Progenitor cell of endocrine pancreas (in vitro differentiated cells): ENCODE data around the gene ZNF175. TPM values are rescaled to one million over a fixed set of nuclear protein-coding genes. Genes with fewer than 3 reads are reported as not detected.

ENCODE experiments used
- DNase-seq: peaks from one replicate; pipeline ENCODE4 v3.0.0; 2021; ENCODE audit warnings: low spot score; ENCODE audit not compliant: unreplicated experiment
- H3K27ac Mint-ChIP-seq: 2 replicates; pipeline ENCODE4 v1.8.0; 2021; ENCODE audit warnings: mild to moderate bottlenecking, moderate library complexity, mixed read lengths
- H3K27me3 Mint-ChIP-seq: 2 replicates; pipeline ENCODE4 v1.8.0; 2021; ENCODE audit warnings: mixed read lengths
- H3K36me3 Mint-ChIP-seq: 2 replicates; pipeline ENCODE4 v1.8.0; 2022; ENCODE audit warnings: mixed read lengths; ENCODE audit not compliant: insufficient read depth
- H3K4me1 Mint-ChIP-seq: 2 replicates; pipeline ENCODE4 v1.8.0; 2021; ENCODE audit warnings: low read depth, mixed read lengths
- H3K4me3 Mint-ChIP-seq: 2 replicates; pipeline ENCODE4 v1.8.0; 2021; ENCODE audit warnings: low read depth, mild to moderate bottlenecking, moderate library complexity, mixed read lengths
- H3K9me3 Mint-ChIP-seq: 2 replicates; pipeline ENCODE4 v1.8.0; 2021; ENCODE audit warnings: low read depth, mixed read lengths
- CTCF ChIP-seq: fragments of 200-600 bp; sonication (generic); IDR thresholded peaks from one replicate; pipeline ENCODE4 v1.5.0; 2021; ENCODE audit warnings: antibody characterized with exemption, mild to moderate bottlenecking; ENCODE audit not compliant: unreplicated experiment
- total RNA-seq: library from RNA; stranded (reverse); gene quantifications from 2 replicates; pipeline ENCODE4 v1.2.1, GENCODE V29; 2021

The ZNF175 gene
- total RNA-seq, 1 donor from 2014 or later = 14.9 TPM

DNA sequence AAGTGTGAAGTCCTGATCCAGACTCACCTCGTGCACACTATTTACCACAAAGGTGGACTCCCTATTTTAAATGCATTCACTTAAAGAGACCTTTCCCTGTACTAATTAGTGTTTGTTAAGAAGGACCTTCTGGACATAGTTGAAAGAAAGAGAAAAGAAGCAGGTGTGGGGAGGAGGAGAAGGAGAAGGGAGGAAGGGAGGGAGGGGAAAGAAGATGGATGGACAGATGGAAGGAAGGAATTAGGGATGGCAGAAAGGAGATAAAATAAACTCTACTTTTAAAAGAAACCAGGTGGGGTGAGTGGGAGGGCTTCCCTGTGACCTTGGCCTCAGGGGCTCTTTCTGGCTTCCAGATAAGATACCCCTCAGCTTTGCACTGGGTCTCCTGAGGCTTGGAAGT lies 21.4 kb downstream of the ZNF175 start:
- H3K36me3 Mint-ChIP-seq = peaks cover 15% of the 10 kb centered on the region
- no peak overlapping the region for H3K27ac Mint-ChIP-seq
- TF ChIP-seq CTCF = no peak
- H3K27me3 Mint-ChIP-seq = no peaks in the 10 kb centered on the region
- H3K9me3 Mint-ChIP-seq = peaks cover 8% of the 10 kb centered on the region
- DNase-seq = no peak
- H3K4me1 Mint-ChIP-seq = peaks cover 17% of the 10 kb centered on the region
- peak overlapping the region; percentile 33 for H3K4me3 Mint-ChIP-seq

DNA sequence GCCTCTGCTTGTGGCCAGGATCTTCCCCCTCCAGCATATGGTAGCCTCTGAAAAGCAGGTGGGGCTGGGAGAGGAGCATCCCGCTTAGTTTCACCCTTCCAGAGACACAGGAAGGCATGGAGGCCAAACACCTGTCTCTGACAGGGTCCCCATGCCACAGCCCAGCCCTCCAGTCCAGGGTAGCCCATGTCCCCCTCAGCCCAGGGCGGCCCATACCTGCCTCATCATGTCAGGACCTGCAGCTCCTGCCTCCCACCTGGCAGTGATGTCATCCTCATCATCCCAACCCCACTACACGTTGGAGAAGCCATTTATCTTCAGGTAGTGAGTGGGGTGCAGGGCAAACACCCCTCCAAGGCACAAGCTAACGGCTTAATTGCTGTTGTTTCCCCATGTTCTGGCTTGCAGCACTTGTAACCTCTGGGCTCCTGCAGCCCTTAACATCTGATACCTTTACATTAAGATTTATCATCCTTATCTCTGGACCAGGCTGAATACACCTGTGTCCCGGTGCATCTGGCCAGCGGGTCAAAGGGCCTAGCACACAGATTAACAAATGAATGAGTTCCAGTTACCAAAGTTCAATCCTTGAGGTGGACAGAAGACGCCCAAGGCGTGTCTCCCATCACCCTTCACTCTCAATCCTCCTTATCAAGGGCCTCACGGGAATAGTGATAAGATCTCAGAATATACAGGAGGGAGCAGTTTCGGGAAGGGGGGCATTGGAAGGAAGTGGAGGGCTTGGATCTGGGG lies 22.2 kb downstream of the ZNF175 start:
- Mint-ChIP-seq H3K9me3 (peaks cover 8% of the 10 kb centered on the region), H3K4me3 (peak overlapping the region; percentile 87), H3K4me1 (peaks cover 17% of the 10 kb centered on the region), H3K27ac (peak overlapping the region; percentile 92), H3K27me3 (no peaks in the 10 kb centered on the region), H3K36me3 (peaks cover 8% of the 10 kb centered on the region)
- no peak for TF ChIP-seq CTCF
- DNase-seq = no peak

DNA sequence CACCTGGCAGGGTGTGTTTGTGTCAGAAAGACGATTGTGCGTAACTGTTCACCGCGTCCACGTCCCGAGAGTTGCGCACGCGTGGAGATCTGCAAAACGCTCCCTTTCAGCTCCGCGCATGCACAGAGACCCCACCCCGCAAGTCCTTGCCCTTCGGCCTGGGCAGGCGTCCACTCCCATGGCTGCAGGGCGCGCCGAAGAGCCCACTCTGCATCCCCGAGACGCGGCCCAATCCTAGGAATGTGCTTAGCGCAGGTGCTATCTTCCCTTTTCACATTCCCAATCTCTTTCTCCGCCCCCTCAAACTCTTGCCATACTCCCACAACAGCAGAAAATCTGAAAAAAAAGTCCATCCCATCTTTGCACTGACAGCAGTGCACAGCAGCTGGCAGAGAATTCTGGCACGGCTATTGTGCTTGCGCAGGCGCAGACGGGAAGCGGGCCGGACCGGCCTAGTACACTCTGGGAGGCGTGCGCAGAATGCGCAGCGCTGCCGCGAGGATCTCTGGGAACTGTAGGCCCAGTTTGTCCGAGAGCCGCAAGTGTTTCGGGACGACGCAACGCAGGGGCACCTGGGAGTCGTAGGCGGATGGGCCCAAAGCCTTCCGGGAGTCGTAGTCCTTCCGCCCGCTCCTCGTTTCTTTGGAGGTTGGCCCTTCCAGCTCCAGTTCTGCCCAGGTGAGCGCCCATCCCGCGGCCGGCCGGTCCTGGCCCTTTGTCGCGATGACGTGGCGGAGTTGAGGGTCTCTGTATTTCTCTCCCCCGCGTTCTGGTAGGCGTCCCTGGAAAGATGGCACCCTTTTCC lies 23.1 kb downstream of the ZNF175 start:
- TF ChIP-seq CTCF = no peak
- Mint-ChIP-seq H3K36me3 (peaks cover 5% of the 10 kb centered on the region), H3K9me3 (peaks cover 8% of the 10 kb centered on the region), H3K4me1 (peaks cover 17% of the 10 kb centered on the region), H3K27me3 (no peaks in the 10 kb centered on the region), H3K27ac (peak overlapping the region; percentile 95), H3K4me3 (peak overlapping the region; percentile 87)
- peak; percentile 97 for DNase-seq

DNA sequence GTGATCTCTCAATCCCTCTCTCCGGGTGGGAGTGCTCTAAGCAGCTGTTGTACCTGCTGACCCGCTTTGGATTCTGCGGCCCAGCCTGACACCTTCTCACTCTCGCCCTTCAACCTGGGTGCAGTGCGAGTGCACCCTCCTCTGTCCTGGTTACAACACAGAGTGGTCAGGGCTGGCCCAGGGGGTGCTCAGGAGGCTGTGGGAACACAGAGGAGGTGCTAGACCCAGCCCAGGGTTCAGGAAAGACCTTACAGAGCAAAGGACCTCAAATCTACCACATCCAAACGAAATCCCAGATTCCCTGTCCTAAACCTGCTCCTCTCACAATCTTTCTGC lies 23.7 kb downstream of the ZNF175 start:
- Mint-ChIP-seq H3K4me3 (peak overlapping the region; percentile 87), H3K27ac (peak overlapping the region; percentile 95), H3K27me3 (no peaks in the 10 kb centered on the region), H3K4me1 (peaks cover 17% of the 10 kb centered on the region), H3K9me3 (peaks cover 3% of the 10 kb centered on the region), H3K36me3 (peaks cover 1% of the 10 kb centered on the region)
- DNase-seq = no peak
- no peak for TF ChIP-seq CTCF

- no peak for DNase-seq
- H3K4me1 Mint-ChIP-seq = peaks cover 17% of the 10 kb centered on the region
- H3K27ac Mint-ChIP-seq = peak overlapping the region; percentile 95
- H3K36me3 Mint-ChIP-seq = no peaks in the 10 kb centered on the region
- H3K4me3 Mint-ChIP-seq = peak overlapping the region; percentile 87
- no peak for TF ChIP-seq CTCF
- peaks cover 3% of the 10 kb centered on the region for H3K9me3 Mint-ChIP-seq
- no peaks in the 10 kb centered on the region for H3K27me3 Mint-ChIP-seq
These were observed 24.4 kb downstream of the ZNF175 start for GRCh38 chr19:51595190-51596175.
